Smooth muscle cell (in vitro differentiated cells): ENCODE results near the gene BICRAL. TPM values are rescaled to one million over a fixed set of nuclear protein-coding genes. Genes with fewer than 3 reads are reported as not detected.
"Not testable (repeated sequence)": the region's sequence is repeated elsewhere in the genome, so short reads cannot be mapped to it uniquely, and the experiment has no call there.

Experiments
- DNase-seq: peaks from one replicate; lab custom pipeline; 2025; ENCODE audit not compliant: unreplicated experiment; lab: John Stamatoyannopoulos, UW
- H2AFZ ChIP-seq: fragments of 200-600 bp; sonication (generic); 2 replicates; pipeline ENCODE4 v1.6.0; 2016; ENCODE audit warnings: antibody characterized with exemption, low read depth, mild to moderate bottlenecking
- H3F3A ChIP-seq: fragments of 200-600 bp; sonication (generic); 2 replicates; pipeline ENCODE4 v1.6.0; 2017; ENCODE audit warnings: antibody characterized with exemption, low read depth
- H3K27ac ChIP-seq: fragments of 200-600 bp; sonication (generic); 2 replicates; pipeline ENCODE4 v1.5.1; 2016; ENCODE audit warnings: low read depth, mild to moderate bottlenecking
- H3K27me3 ChIP-seq: fragments of 200-600 bp; sonication (generic); 2 replicates; pipeline ENCODE4 v1.6.1; 2016; ENCODE audit warnings: low read depth, mild to moderate bottlenecking
- H3K36me3 ChIP-seq: fragments of 200-600 bp; sonication (generic); 2 replicates; pipeline ENCODE4 v1.5.1; 2016; ENCODE audit warnings: low read depth
- H3K4me1 ChIP-seq: fragments of 200-600 bp; sonication (generic); 2 replicates; pipeline ENCODE4 v1.5.1; 2016; ENCODE audit warnings: low read depth
- H3K4me2 ChIP-seq: fragments of 200-600 bp; sonication (generic); 2 replicates; pipeline ENCODE4 v1.6.0; 2016; ENCODE audit warnings: mild to moderate bottlenecking
- H3K4me3 ChIP-seq: fragments of 200-600 bp; sonication (generic); 2 replicates; pipeline ENCODE4 v1.5.1; 2016; ENCODE audit warnings: mild to moderate bottlenecking
- H3K79me2 ChIP-seq: fragments of 200-600 bp; sonication (generic); 2 replicates; pipeline ENCODE4 v1.6.0; 2016; ENCODE audit warnings: low read depth, mild to moderate bottlenecking
- H3K9ac ChIP-seq: fragments of 200-600 bp; sonication (generic); 2 replicates; pipeline ENCODE4 v1.6.0; 2016; ENCODE audit warnings: low read depth
- H3K9me3 ChIP-seq: fragments of 200-600 bp; sonication (generic); replicated peaks from 2 replicates; pipeline ENCODE4 v1.5.1; 2016; ENCODE audit warnings: low read depth
- H4K20me1 ChIP-seq: fragments of 200-600 bp; sonication (generic); 2 replicates; pipeline ENCODE4 v1.6.0; 2016; ENCODE audit warnings: low read depth
- WGBS: methylation state at CpG from one replicate; pipeline ENCODE4 v1.1.7; 2016; ENCODE audit warnings: low lambda C conversion rate; 5-methylcytosine and 5-hydroxymethylcytosine counted together
- polyA plus RNA-seq: library from polyadenylated mRNA; unstranded; fragments of >200 nt; fragmentation: Nextera tagmentation; extraction: Ambion mirVana; gene quantifications from 2 replicates; pipeline ENCODE4 v1.2.1, GENCODE V29; 2016
- total RNA-seq: library from RNA; depleted of rRNA; stranded (reverse); fragments of >200 nt; gene quantifications from 2 replicates; pipeline ENCODE4 v1.2.3, GENCODE V29; 2014
- TF ChIP-seq, protein P1 (sequence below): fragments of 200-600 bp; sonication (generic); IDR thresholded peaks from 2 replicates; pipeline ENCODE4 v1.5.1; 2017; ENCODE audit warnings: borderline replicate concordance, mild to moderate bottlenecking, antibody characterized with exemption; ENCODE audit not compliant: insufficient read depth, poor library complexity, severe bottlenecking

Gene BICRAL
- total and polyA plus RNA-seq, 2 experiments from 2014 or later = 1.4 to 7.9 TPM

DNA sequence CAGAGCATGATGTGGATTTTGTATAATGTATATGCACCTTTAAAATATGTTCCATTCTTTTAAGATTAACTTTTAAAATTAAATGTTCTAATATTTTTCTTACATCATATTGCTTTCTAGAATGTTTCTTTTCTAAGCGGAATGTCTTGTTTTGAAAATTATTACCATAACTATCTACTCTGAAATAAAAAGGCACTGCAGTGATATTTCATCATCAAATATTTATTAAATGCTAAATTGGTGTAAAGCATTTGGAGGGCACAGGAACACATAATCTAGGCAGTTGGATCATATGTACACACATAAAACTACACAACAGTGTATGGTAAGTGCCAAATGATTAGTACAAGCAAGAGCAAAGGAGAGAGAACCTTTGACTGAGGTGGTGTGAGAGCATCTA lies 13.8 kb downstream of the BICRAL start:
- TF ChIP-seq, protein P1, sequence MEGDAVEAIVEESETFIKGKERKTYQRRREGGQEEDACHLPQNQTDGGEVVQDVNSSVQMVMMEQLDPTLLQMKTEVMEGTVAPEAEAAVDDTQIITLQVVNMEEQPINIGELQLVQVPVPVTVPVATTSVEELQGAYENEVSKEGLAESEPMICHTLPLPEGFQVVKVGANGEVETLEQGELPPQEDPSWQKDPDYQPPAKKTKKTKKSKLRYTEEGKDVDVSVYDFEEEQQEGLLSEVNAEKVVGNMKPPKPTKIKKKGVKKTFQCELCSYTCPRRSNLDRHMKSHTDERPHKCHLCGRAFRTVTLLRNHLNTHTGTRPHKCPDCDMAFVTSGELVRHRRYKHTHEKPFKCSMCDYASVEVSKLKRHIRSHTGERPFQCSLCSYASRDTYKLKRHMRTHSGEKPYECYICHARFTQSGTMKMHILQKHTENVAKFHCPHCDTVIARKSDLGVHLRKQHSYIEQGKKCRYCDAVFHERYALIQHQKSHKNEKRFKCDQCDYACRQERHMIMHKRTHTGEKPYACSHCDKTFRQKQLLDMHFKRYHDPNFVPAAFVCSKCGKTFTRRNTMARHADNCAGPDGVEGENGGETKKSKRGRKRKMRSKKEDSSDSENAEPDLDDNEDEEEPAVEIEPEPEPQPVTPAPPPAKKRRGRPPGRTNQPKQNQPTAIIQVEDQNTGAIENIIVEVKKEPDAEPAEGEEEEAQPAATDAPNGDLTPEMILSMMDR = no peak
- 91% methylated on average over 1 of the region's 1 CpG for WGBS
- no peak overlapping the region for H3K27ac ChIP-seq
- no peak overlapping the region for H3K4me3 ChIP-seq
- H2AFZ ChIP-seq = no peak overlapping the region
- no peaks in the 10 kb centered on the region for H3K27me3 ChIP-seq
- peaks cover 18% of the 10 kb centered on the region for H4K20me1 ChIP-seq
- no peaks in the 10 kb centered on the region for H3K36me3 ChIP-seq
- no peaks in the 10 kb centered on the region for H3K4me1 ChIP-seq
- H3K9me3 ChIP-seq = no peaks in the 10 kb centered on the region
- H3F3A ChIP-seq = no peaks in the 10 kb centered on the region
- H3K9ac ChIP-seq = no peak overlapping the region
- DNase-seq = no peak
- H3K79me2 ChIP-seq = no peaks in the 10 kb centered on the region
- H3K4me2 ChIP-seq = no peak overlapping the region

DNA sequence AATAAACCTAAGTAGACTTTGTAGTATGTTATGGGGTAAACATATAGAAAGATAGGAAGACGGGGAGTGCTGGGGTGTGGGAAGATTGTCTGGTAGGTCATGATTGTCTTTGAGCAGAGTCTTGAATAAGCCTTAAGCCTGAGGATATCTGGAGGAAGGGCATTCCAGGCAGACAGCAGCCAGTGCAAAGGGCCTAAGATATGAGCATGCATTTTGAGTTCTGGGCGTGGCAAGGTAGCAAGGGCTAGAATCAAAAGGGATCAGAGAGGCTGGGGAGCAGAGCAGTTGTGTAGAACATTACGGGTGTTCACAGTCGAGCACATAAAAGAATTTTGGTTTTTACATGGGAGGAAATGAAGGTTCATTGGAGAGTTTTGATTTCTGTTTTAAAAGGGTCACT lies 14.3 kb downstream of the BICRAL start:
- TF ChIP-seq, protein P1 = no peak
- no peaks in the 10 kb centered on the region for H3F3A ChIP-seq
- no peak overlapping the region for H3K4me2 ChIP-seq
- H3K27me3 ChIP-seq = no peaks in the 10 kb centered on the region
- no peaks in the 10 kb centered on the region for H3K79me2 ChIP-seq
- H3K9me3 ChIP-seq = no peaks in the 10 kb centered on the region
- H3K27ac ChIP-seq = no peak overlapping the region
- no peaks in the 10 kb centered on the region for H3K36me3 ChIP-seq
- no peak overlapping the region for H3K9ac ChIP-seq
- H2AFZ ChIP-seq = no peak overlapping the region
- no peak overlapping the region for H3K4me3 ChIP-seq
- DNase-seq = no peak
- 94% methylated on average over 4 of the region's 4 CpGs for WGBS
- peaks cover 16% of the 10 kb centered on the region for H4K20me1 ChIP-seq
- no peaks in the 10 kb centered on the region for H3K4me1 ChIP-seq

DNA sequence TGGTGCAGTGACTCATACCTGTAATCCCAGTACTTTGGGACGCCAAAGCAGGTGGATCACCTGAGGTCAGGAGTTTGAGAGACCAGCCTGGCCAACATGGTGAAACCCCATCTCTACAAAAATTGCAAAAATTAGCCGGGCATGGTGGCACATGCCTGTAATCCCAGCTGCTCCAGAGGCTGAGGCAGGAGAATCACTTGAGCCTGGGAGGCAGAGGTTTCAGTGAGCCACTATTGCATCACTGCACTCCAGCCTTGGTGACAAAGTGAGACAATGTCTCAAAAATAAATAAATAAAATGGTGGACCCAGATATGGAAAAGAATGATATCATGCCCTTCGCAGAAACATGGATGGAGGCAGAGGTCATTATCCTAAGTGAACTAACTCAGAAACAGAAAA lies 15.8 kb downstream of the BICRAL start:
- not testable (repeated sequence) for H3K9ac ChIP-seq, H4K20me1 ChIP-seq, H3K9me3 ChIP-seq, H3K4me2 ChIP-seq, DNase-seq, H2AFZ ChIP-seq, H3K36me3 ChIP-seq, H3K27me3 ChIP-seq, H3K4me1 ChIP-seq, H3F3A ChIP-seq, H3K4me3 ChIP-seq, H3K27ac ChIP-seq, H3K79me2 ChIP-seq
- 91% methylated on average over 3 of the region's 3 CpGs for WGBS

DNA sequence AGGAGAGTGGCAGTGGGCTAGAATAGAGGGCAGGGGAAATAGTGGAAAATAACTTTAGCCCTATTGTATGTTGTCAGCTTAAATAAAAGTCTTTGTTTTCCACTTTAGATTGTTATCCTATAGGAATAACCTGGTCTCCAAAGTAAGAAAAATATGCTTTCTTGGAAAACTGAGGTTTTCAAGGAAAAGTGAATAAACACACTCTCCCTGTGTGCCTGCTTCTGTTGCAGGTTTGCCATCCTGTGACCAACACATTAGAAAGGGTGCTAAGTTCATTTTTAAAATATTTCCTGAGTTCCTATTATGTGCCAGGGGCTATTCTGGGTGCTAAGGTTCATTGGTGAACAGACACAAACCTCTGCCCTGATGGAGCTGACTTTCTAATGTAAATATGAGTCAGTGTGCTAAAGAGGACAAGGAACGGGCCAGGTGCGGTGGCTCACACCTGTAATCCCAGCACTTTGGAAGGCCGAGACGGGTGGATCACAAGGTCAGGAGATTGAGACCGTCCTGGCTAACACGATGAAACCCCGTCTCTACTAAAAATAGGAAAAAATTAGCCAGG lies 23.5 kb downstream of the BICRAL start:
- H3K27me3 ChIP-seq = no peaks in the 10 kb centered on the region
- H3K79me2 ChIP-seq = no peaks in the 10 kb centered on the region
- peaks cover 5% of the 10 kb centered on the region for H4K20me1 ChIP-seq
- no peak overlapping the region for H3K4me3 ChIP-seq
- H3K4me2 ChIP-seq = no peak overlapping the region
- no peaks in the 10 kb centered on the region for H3F3A ChIP-seq
- TF ChIP-seq, protein P1 = no peak
- DNase-seq = no peak
- H2AFZ ChIP-seq = no peak overlapping the region
- no peaks in the 10 kb centered on the region for H3K36me3 ChIP-seq
- H3K4me1 ChIP-seq = no peaks in the 10 kb centered on the region
- H3K9ac ChIP-seq = no peak overlapping the region
- 91% methylated on average over 7 of the region's 7 CpGs for WGBS
- no peaks in the 10 kb centered on the region for H3K9me3 ChIP-seq
- H3K27ac ChIP-seq = no peak overlapping the region

DNA sequence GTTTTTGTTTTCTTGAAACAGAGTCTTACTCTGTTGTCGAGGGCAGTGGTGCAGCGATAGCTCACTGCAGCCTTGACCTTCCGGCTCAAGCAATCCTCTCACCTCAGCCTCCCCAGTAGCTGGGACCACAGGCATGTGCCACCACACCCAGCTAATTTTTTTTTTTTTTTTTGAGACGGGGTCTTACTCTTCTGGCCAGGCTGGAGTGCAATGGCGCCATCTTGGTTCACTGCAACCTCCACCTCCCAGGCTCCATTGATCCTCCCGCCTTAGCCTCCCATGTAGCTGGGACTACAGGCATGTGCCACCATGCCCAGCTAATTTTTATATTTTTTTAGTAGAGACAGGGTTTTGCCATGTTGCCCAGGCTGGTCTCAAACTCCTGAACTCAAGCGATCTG lies 24.5 kb downstream of the BICRAL start:
- not testable (repeated sequence) for H3F3A ChIP-seq, H3K27ac ChIP-seq, H3K36me3 ChIP-seq, H3K4me2 ChIP-seq, H3K4me1 ChIP-seq, H3K27me3 ChIP-seq, H4K20me1 ChIP-seq, DNase-seq, H3K4me3 ChIP-seq, H3K9ac ChIP-seq, H2AFZ ChIP-seq, H3K79me2 ChIP-seq, H3K9me3 ChIP-seq
- WGBS = 97% methylated on average over 7 of the region's 7 CpGs
